Embryonic facial prominence (tissue), 1 donor: ENCODE data around the gene EIF1AY.
"Not testable (repeated sequence)": the region's sequence is repeated elsewhere in the genome, so short reads cannot be mapped to it uniquely, and the experiment has no call there.

Source experiments
- DNase-seq: peaks from one replicate; pipeline ENCODE4 v3.0.0-alpha.2; 2016; ENCODE audit errors: extremely low spot score

Gene EIF1AY, protein sequence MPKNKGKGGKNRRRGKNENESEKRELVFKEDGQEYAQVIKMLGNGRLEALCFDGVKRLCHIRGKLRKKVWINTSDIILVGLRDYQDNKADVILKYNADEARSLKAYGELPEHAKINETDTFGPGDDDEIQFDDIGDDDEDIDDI

GRCh38 chrY:20575531-20576121 lies at the start of gene EIF1AY:
Gene EIF1AY (plus strand): TSS chrY:20575776. CDS start chrY:20575872, 96 bp downstream.
- peak; percentile 86 for DNase-seq

DNA sequence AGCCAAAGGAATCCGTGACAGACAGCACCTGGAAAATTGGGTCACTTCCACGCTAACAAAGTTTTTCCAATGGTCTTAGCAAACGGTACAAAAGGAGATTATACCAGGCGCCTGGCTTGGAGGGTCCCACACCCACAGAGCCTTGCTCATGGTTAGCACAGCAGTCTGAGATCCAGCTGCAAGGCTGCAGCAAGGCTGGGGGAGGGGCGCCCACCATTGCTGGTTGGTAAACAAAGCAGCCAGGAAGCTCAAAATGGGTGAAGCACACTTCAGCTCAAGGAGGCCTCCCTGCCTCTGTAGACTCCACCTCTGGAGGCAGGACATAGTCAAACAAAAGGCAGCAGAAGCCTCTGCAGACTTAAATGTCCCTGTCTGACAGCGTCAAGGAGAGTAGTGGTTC lies 47.1 kb upstream of the EIF1AY start:
- no peak for DNase-seq

GRCh38 chrY:20538186-20538585 lies 37.4 kb upstream of the EIF1AY start:
- DNase-seq = no peak

DNA sequence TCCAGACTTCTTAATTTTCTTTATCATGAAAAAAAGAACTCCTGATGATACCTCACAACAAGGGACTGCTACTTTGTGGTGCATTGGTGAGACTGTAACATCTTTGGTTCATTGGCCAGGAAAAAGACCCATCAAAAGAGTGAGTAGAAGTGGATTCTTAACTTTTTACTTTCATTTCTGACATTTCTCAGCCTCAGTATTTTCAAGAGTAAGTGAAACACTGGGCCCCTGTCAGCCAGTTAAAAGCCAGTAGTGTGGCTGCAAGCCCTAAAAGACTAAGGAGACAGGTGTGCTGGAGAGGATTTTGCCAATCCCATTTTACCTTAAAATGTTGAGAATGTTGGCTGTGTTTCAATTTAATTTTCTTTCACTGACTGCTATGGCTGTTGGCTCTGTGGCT lies 36.6 kb upstream of the EIF1AY start:
- no peak for DNase-seq

GRCh38 chrY:20544451-20544960 lies 31.1 kb upstream of the EIF1AY start:
- no peak for DNase-seq

DNA sequence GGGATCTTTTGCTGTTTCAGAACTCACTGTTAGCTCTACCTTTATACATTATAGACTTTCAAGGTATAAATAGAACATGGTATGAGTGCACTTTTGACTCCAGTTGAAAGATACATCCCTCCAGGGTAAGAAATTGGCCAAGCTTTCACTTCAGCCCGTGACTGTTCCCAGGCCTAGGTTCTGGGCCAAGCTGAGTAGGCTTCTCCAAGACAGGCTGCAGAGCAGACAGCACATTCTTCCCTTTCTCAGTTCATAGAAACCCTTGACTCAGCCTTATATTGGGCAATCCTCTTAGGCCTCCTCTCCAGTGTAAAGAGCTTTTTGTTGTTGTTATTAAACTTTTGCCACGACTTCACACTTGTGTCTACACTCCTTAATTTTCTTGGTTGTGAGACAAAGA lies 29.5 kb upstream of the EIF1AY start:
- DNase-seq = no peak

GRCh38 chrY:20549289-20549688 lies 26.3 kb upstream of the EIF1AY start:
- no peak for DNase-seq

DNA sequence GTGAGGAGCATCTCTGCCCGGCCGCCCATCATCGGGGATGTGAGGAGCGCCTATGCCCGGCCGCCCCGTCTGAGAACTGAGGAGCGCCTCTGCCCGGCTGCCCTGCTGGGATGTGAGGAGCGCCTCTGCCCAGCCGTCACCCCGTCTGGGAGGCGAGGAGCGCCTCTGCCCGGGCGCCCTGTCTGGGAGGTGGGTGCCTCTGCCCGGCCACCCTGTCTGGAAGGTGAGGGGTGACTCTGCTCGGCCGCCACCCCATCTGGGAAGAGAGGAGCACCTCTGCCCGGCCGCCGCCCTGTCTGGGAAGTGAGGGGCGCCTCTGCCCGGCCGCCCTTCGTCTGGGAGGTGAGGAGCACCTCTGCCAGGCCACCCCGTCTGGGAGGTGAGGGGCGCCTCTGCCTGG lies 23.7 kb upstream of the EIF1AY start:
- DNase-seq = no peak

GRCh38 chrY:20552764-20553323 lies 22.7 kb upstream of the EIF1AY start:
- not testable (repeated sequence) for DNase-seq

DNA sequence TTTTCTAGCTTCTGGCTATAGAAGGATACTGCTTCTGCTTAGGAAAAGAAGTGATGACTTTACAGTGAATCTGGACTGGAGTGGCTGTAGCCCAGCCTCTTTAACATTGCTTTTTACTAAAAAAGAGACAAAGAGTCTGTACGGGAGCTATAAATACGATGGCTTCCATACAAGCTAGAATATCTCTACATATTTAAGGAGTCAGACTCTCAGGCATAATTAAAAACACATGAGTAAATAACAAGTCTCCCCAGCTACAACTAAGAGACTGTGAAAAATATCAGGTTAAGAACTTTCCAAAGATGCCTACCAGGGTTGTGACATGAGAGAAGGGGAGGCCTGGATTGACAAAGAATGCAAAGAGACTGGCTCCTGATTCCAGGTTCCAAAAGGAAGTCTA lies 19.8 kb upstream of the EIF1AY start:
- DNase-seq = no peak

GRCh38 chrY:20558677-20559076 lies 16.9 kb upstream of the EIF1AY start:
- DNase-seq = no peak

DNA sequence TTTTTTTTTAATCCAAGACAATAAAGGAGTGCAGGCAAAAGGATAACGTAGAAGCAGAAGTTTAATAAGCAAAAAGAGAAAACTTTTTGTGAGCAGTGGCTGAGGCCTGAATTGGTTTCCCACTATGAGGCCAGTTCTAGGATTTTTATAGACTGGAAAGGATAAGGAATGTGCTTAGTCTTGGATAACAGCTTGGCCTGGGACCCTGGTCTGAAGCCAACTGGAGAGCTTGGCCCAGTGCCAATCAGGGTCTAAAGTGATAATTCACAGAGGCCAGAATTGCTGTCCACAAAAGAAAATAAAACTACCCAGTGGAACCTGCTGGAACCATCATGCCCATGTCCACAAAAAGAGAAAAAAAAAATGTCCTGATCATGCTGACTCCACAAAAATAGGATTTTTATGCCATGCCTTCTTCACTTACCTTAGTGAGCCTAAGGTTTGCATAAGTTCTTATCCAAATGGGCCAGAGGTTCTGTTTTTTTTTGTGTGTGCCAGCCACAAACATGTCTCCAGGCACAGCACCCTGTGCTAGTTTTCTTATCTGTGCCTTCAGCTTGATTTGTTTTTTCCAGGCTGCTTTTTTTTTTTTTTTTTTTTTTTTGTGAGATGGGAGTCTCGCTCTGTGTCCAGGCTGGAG lies 15.6 kb upstream of the EIF1AY start:
- DNase-seq = no peak

- DNase-seq = no peak
These were observed 4.3 kb upstream of the EIF1AY start for GRCh38 chrY:20571306-20571705.

DNA sequence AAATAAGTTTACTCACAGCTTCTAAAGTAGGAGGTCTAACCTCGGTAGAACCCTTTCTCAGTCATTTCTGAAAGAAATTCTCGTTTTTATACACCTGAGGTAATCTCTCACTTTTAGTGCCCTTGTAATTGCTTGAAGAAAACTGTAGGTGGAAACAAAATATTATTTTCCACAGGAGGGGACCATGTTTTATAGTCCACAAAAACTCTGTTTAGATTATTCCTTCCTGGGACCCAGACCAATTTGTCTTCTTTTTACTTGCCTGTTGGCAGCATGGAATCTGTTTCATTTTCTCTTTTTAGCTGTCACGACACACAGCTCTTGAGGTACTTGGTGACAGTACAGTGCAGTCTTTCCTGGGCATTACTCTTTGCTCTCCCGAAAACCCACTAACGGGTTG lies 930 bp downstream of the EIF1AY start:
- no peak for DNase-seq

- no peak for DNase-seq
These were observed 2.6 kb downstream of the EIF1AY start for GRCh38 chrY:20578206-20578605.

DNA sequence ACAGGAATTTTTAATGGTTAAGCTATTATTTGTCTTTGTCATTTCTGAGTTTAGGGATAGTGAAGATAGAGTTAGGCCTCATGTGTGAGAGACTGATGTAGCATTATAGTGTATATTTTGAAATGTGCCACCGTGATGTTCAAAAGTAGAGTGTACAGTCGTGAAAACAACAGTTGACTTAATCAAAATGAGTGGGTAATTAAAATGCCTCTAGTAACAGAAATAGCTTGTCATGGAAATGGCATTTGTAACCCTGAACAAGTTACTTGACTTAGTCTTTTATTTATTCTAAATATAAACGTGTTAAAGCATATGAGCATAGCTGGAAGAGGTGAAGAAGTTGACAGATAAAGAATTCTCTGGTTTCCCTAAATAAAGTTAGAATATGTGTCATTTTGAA lies 6.1 kb downstream of the EIF1AY start:
- no peak for DNase-seq

DNA sequence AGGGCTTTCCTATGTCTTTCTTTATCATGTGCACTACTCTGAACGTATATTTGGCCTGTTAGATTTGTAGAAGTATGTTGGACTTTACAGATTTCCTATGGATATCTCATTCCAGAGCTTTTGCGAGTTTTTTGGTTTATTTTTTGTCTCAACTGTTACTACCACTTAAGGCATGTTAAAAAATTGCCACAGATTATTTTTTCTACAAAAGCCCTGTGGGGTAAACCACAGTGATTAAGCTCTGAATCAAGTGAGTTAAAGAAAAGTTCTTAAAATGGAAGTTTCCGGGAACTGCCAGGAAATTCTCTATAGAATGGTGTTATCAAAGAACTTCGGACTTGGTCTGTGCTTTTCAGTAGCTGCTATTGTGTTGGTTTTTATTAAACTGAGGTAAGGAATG lies 10.6 kb downstream of the EIF1AY start:
- DNase-seq = no peak
